ENCODE results near the gene PLXNA1. TPM values are rescaled to one million over a fixed set of nuclear protein-coding genes. Genes with fewer than 3 reads are reported as not detected.

Gene PLXNA1
- total RNA-seq, 1 donor from 2014 or later: 55.2 TPM

- Mint-ChIP-seq H3K27ac (no peak overlapping the region), H3K9me3 (no peaks in the 10 kb centered on the region), H3K4me1 (no peaks in the 10 kb centered on the region), H3K36me3 (peaks cover 2% of the 10 kb centered on the region), H3K27me3 (ENCODE audit: low read depth) (peaks cover 34% of the 10 kb centered on the region), H3K4me3 (no peak overlapping the region)
- TF ChIP-seq, protein P1, sequence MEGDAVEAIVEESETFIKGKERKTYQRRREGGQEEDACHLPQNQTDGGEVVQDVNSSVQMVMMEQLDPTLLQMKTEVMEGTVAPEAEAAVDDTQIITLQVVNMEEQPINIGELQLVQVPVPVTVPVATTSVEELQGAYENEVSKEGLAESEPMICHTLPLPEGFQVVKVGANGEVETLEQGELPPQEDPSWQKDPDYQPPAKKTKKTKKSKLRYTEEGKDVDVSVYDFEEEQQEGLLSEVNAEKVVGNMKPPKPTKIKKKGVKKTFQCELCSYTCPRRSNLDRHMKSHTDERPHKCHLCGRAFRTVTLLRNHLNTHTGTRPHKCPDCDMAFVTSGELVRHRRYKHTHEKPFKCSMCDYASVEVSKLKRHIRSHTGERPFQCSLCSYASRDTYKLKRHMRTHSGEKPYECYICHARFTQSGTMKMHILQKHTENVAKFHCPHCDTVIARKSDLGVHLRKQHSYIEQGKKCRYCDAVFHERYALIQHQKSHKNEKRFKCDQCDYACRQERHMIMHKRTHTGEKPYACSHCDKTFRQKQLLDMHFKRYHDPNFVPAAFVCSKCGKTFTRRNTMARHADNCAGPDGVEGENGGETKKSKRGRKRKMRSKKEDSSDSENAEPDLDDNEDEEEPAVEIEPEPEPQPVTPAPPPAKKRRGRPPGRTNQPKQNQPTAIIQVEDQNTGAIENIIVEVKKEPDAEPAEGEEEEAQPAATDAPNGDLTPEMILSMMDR (IDR thresholded peaks at IDR 0.05; ENCODE audit: unreplicated experiment): no peak
- no peak for DNase-seq (ENCODE audit: low spot score in 2 of 2, unreplicated experiment in 2 of 2)
These were observed 17.3 kb upstream of the PLXNA1 start for GRCh38 chr3:126965526-126966080.

- Mint-ChIP-seq H3K27me3 (ENCODE audit: low read depth) (peaks cover 35% of the 10 kb centered on the region), H3K36me3 (peaks cover 2% of the 10 kb centered on the region), H3K27ac (no peak overlapping the region), H3K9me3 (no peaks in the 10 kb centered on the region), H3K4me3 (no peak overlapping the region), H3K4me1 (no peaks in the 10 kb centered on the region)
- TF ChIP-seq, protein P1 (IDR thresholded peaks at IDR 0.05; ENCODE audit: unreplicated experiment): no peak
- no peak for DNase-seq (ENCODE audit: low spot score in 2 of 2, unreplicated experiment in 2 of 2)
These were observed 15.5 kb upstream of the PLXNA1 start for GRCh38 chr3:126967386-126967785.

GRCh38 chr3:126968391-126969390 is 14.2 kb upstream of the PLXNA1 start:
- no peak overlapping the region for H3K4me3 Mint-ChIP-seq
- TF ChIP-seq, protein P1 (IDR thresholded peaks at IDR 0.05; ENCODE audit: unreplicated experiment): no peak
- DNase-seq (ENCODE audit: low spot score in 2 of 2, unreplicated experiment in 2 of 2): no peak
- no peak overlapping the region for H3K27ac Mint-ChIP-seq
- H3K4me1 Mint-ChIP-seq: no peaks in the 10 kb centered on the region
- H3K36me3 Mint-ChIP-seq: no peaks in the 10 kb centered on the region
- no peaks in the 10 kb centered on the region for H3K9me3 Mint-ChIP-seq
- H3K27me3 Mint-ChIP-seq (ENCODE audit: low read depth): peaks cover 35% of the 10 kb centered on the region

- H3K9me3 Mint-ChIP-seq: peaks cover 6% of the 10 kb centered on the region
- no peak overlapping the region for H3K4me3 Mint-ChIP-seq
- H3K27me3 Mint-ChIP-seq (ENCODE audit: low read depth): peaks cover 37% of the 10 kb centered on the region
- H3K36me3 Mint-ChIP-seq: no peaks in the 10 kb centered on the region
- TF ChIP-seq, protein P1 (IDR thresholded peaks at IDR 0.05; ENCODE audit: unreplicated experiment): no peak
- no peak overlapping the region for H3K27ac Mint-ChIP-seq
- DNase-seq (ENCODE audit: low spot score in 2 of 2, unreplicated experiment in 2 of 2): no peak
- no peaks in the 10 kb centered on the region for H3K4me1 Mint-ChIP-seq
These were observed 13.3 kb upstream of the PLXNA1 start for GRCh38 chr3:126969586-126969985.

DNA sequence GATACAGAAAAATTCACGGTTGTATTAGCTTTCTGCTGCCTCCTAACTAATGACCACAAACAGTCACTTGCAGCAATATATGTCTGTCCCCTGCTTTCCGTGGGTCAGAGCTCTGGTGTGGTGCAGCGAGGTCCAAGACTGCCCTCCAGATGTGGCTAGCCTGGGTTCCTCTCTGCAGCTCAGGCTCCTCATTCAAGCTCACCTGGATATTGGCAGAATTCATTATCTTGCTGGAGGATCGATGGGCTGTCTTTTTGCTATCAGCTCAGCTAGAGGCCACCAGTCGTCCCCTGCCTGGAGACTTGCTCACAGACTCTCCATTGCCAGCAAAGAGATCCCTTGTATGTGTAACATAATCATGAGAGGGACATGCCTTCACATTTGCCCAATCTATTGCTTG is 12.8 kb upstream of the PLXNA1 start:
- no peak for DNase-seq (ENCODE audit: low spot score in 2 of 2, unreplicated experiment in 2 of 2)
- Mint-ChIP-seq H3K4me1 (no peaks in the 10 kb centered on the region), H3K9me3 (peaks cover 11% of the 10 kb centered on the region), H3K36me3 (peaks cover 3% of the 10 kb centered on the region), H3K4me3 (no peak overlapping the region), H3K27me3 (ENCODE audit: low read depth) (peaks cover 35% of the 10 kb centered on the region), H3K27ac (no peak overlapping the region)
- TF ChIP-seq, protein P1 (IDR thresholded peaks at IDR 0.05; ENCODE audit: unreplicated experiment): no peak

All from mesothelial cell of epicardium (in vitro differentiated cells).